Progenitor cell of endocrine pancreas (in vitro differentiated cells): ENCODE data around the gene UVSSA. TPM values are rescaled to one million over a fixed set of nuclear protein-coding genes. Genes with fewer than 3 reads are reported as not detected.

ENCODE experiments used
- DNase-seq: peaks from one replicate; pipeline ENCODE4 v3.0.0; 2021; ENCODE audit warnings: low spot score; ENCODE audit not compliant: unreplicated experiment
- H3K27ac Mint-ChIP-seq: 2 replicates; pipeline ENCODE4 v1.8.0; 2021; ENCODE audit warnings: mild to moderate bottlenecking, moderate library complexity, mixed read lengths
- H3K27me3 Mint-ChIP-seq: 2 replicates; pipeline ENCODE4 v1.8.0; 2021; ENCODE audit warnings: mixed read lengths
- H3K36me3 Mint-ChIP-seq: 2 replicates; pipeline ENCODE4 v1.8.0; 2022; ENCODE audit warnings: mixed read lengths; ENCODE audit not compliant: insufficient read depth
- H3K4me1 Mint-ChIP-seq: 2 replicates; pipeline ENCODE4 v1.8.0; 2021; ENCODE audit warnings: low read depth, mixed read lengths
- H3K4me3 Mint-ChIP-seq: 2 replicates; pipeline ENCODE4 v1.8.0; 2021; ENCODE audit warnings: low read depth, mild to moderate bottlenecking, moderate library complexity, mixed read lengths
- H3K9me3 Mint-ChIP-seq: 2 replicates; pipeline ENCODE4 v1.8.0; 2021; ENCODE audit warnings: low read depth, mixed read lengths
- CTCF ChIP-seq: fragments of 200-600 bp; sonication (generic); IDR thresholded peaks from one replicate; pipeline ENCODE4 v1.5.0; 2021; ENCODE audit warnings: antibody characterized with exemption, mild to moderate bottlenecking; ENCODE audit not compliant: unreplicated experiment
- total RNA-seq: library from RNA; stranded (reverse); gene quantifications from 2 replicates; pipeline ENCODE4 v1.2.1, GENCODE V29; 2021

The UVSSA gene
- total RNA-seq, 1 donor from 2014 or later, result 32.5 TPM

GRCh38 chr4:1315306-1315705, 31.7 kb upstream of the UVSSA start:
- Mint-ChIP-seq H3K27me3 (no peaks in the 10 kb centered on the region), H3K4me1 (peaks cover under 1% of the 10 kb centered on the region), H3K36me3 (peaks cover 28% of the 10 kb centered on the region), H3K4me3 (no peak overlapping the region), H3K9me3 (no peaks in the 10 kb centered on the region), H3K27ac (no peak overlapping the region)
- no peak for TF ChIP-seq CTCF
- DNase-seq, result no peak

GRCh38 chr4:1315836-1316536, 31.0 kb upstream of the UVSSA start:
- H3K27me3 Mint-ChIP-seq, result no peaks in the 10 kb centered on the region
- TF ChIP-seq CTCF, result no peak
- H3K9me3 Mint-ChIP-seq, result no peaks in the 10 kb centered on the region
- H3K36me3 Mint-ChIP-seq, result peaks cover 31% of the 10 kb centered on the region
- H3K4me1 Mint-ChIP-seq, result no peaks in the 10 kb centered on the region
- H3K27ac Mint-ChIP-seq, result no peak overlapping the region
- DNase-seq, result no peak
- H3K4me3 Mint-ChIP-seq, result no peak overlapping the region

GRCh38 chr4:1316537-1317168, 30.4 kb upstream of the UVSSA start:
- Mint-ChIP-seq H3K27me3 (no peaks in the 10 kb centered on the region), H3K9me3 (no peaks in the 10 kb centered on the region), H3K4me3 (no peak overlapping the region), H3K36me3 (peaks cover 34% of the 10 kb centered on the region), H3K4me1 (no peaks in the 10 kb centered on the region), H3K27ac (no peak overlapping the region)
- no peak for DNase-seq
- no peak for TF ChIP-seq CTCF

GRCh38 chr4:1317177-1318045, 29.6 kb upstream of the UVSSA start:
- TF ChIP-seq CTCF, result no peak
- H3K4me3 Mint-ChIP-seq, result no peak overlapping the region
- no peak overlapping the region for H3K27ac Mint-ChIP-seq
- peaks cover 34% of the 10 kb centered on the region for H3K36me3 Mint-ChIP-seq
- H3K9me3 Mint-ChIP-seq, result no peaks in the 10 kb centered on the region
- H3K4me1 Mint-ChIP-seq, result no peaks in the 10 kb centered on the region
- no peak for DNase-seq
- no peaks in the 10 kb centered on the region for H3K27me3 Mint-ChIP-seq

GRCh38 chr4:1318046-1318375, 29.0 kb upstream of the UVSSA start:
- H3K4me3 Mint-ChIP-seq, result no peak overlapping the region
- H3K9me3 Mint-ChIP-seq, result no peaks in the 10 kb centered on the region
- TF ChIP-seq CTCF, result no peak
- H3K36me3 Mint-ChIP-seq, result peaks cover 33% of the 10 kb centered on the region
- no peaks in the 10 kb centered on the region for H3K4me1 Mint-ChIP-seq
- DNase-seq, result no peak
- no peak overlapping the region for H3K27ac Mint-ChIP-seq
- H3K27me3 Mint-ChIP-seq, result no peaks in the 10 kb centered on the region
